HG03139 (cell line): ENCODE data around the gene CHRNA4.
"Not testable (repeated sequence)": the region's sequence is repeated elsewhere in the genome, so short reads cannot be mapped to it uniquely, and the experiment has no call there.

Experiments
- ATAC-seq: cut with Tn5 transposase; IDR thresholded peaks from one replicate; pipeline ENCODE4 v1.9.1; 2021; ENCODE audit not compliant: unreplicated experiment

Gene CHRNA4

GRCh38 chr20:63398744-63399514, 37.8 kb upstream of the CHRNA4 start:
- ATAC-seq: no peak

- no peak for ATAC-seq
Observed at GRCh38 chr20:63397946-63398450, 36.8 kb upstream of the CHRNA4 start.

DNA sequence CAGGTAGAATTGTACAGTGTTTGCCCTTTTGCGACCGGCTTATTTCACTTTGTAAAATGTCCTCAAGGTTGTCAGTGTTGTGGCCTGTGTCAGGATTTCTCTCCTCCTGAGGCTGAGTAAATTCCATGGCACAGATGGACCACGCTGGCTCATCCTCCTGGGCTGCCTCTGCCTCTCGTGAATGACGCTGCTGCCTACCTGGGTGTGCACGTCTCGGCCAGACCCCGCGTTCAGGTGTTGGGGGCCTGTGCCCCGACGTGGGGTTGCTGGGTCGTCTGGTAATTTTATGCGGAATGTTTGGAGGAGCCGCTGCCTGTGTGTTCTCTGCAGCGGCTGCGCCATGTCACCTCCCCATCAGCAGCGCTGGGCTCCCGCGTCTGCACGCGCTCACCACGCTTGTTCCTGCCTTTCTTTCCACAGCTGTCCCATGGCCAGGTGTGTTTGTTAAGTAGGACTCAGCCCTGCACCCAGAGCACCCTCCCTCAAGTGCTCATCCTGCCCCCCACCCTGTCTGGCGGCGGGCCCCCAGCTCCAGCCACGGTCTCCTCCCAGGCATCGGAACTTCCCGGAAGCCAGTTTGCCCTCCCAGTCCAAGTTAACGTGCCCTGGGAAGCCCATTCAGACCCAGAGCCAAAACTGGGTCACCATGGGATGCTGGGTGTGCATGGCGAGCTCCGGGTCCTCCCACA, 36.1 kb upstream of the CHRNA4 start:
- ATAC-seq: no peak

GRCh38 chr20:63396300-63396699, 35.2 kb upstream of the CHRNA4 start:
- no peak for ATAC-seq

DNA sequence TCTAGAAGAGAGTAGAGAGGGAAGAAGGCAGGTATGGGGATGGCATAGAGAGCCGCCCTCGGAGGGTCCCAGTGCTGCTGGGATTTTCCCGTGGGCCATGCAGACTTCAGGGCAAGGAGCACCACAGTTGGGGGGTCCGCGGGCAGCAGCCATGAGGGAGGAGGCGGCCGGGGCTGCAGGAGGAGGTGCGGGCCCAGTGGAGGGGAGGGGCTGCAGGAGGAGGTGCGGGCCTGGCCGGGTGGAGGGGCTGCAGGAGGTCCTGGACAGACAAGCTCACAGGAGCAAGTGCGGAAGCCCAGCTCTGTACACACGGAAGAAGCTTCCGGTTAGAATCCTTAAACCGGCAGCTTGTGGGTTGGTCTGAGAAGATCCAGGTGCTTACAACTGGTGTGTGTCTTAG, 34.6 kb upstream of the CHRNA4 start:
- no peak for ATAC-seq

DNA sequence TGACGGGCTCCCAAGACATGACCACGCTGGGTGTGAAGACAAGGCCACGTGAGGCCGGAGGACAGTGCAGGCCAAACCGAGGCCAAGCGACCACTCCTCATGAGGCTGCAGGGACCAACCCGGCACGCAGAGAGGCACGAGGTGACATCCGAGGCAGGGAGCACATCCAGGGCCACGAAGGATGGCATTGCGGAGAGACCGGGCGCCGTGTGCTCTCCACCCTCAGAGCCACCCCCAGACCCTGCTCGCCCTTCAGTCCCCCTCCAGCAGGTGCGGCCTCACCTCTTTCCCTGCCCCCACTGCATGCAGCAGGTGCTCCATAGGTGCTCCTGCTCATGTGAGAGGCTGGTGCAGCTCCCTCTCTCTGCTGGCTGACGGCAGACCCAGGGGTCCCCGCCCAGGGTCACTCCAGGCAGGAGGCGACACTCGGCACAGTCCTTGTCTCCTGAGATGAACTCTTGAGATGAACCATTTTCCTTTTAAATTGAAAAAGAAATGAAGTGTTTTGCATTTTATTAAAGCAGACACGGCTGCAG, 33.8 kb upstream of the CHRNA4 start:
- ATAC-seq: no peak

- ATAC-seq: no peak
Observed at GRCh38 chr20:63394069-63394919, 33.1 kb upstream of the CHRNA4 start.

GRCh38 chr20:63393566-63393965, 32.4 kb upstream of the CHRNA4 start:
- ATAC-seq: no peak

DNA sequence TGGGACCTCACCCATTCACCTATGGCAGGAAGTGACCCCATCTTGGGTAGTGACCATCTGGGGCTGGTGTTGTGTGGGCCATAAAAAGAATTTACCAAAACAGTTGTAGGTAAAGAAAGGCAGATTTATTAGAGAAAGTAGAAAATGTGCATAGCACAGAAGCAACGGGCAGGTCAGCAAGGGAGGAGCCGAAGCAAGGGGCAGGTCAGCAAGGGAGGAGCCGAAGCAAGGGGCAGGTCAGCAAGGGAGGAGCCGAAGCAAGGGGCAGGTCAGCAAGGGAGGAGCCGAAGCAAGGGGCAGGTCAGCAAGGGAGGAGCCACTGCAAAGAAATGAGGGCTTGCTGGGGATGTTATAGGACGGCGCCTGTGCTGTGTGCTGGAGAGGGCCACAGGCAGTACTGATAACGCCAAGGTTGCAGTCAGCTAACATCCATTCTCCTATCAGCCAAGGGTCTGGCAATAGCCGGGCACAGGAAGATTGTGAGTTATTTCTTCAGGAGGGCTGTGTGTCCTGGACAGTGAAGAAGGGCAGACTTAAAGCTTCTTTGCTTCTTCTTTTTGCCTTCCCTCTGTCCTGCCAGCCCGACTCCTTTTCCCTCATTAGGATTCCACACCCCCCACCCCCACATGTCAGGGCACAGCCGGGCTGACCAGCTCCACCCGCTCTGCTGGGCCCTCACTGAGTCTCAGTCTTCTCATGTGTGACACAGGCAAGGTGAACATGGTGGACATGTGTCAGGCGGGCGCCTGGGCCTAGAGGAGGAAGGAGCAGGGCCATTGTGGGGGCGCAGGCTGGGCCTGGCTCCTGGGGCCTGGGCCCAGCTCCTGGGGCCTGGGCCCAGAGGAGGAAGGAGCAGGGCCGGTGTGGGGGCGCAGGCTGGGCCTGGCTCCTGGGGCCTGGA, 31.6 kb upstream of the CHRNA4 start:
- ATAC-seq: no peak

GRCh38 chr20:63387917-63388316, 26.8 kb upstream of the CHRNA4 start:
- no peak for ATAC-seq

DNA sequence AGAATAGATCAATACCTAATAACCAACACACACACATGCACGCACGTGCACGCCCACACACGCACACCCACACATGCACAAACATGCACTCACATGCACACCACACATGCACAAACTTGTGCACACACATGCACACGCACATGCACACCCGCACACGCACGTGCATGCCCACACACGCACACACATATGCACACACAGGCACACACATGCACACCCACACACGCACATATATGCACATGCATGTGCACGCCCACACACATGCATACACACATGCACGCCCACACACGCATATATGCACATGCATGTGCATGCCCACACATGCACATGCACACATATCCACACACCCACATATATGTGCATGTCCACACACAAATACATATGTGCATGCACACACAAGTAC, 26.2 kb upstream of the CHRNA4 start:
- ATAC-seq: no peak

- ATAC-seq: no peak
Observed at GRCh38 chr20:63386491-63386890, 25.3 kb upstream of the CHRNA4 start.

DNA sequence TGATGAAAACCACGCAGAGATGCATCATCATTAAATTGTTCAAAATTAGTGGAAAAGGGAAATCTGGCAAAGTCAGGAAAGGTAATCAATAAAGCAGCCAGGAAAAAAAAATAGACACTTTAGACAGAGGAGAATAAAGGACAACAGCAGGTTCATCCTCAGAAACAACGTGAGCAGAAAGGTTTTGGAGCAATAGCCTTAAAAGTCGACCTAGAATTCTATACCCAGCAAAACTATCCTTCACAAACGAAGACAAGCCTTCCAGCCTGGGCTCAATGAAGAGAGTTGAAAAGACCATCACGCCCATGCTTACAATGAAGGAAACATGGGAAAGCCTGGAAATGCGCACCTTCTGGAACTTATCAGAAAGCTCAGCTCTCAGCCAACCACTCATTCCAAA, 24.7 kb upstream of the CHRNA4 start:
- no peak for ATAC-seq

GRCh38 chr20:63384336-63384735, 23.2 kb upstream of the CHRNA4 start:
- no peak for ATAC-seq

DNA sequence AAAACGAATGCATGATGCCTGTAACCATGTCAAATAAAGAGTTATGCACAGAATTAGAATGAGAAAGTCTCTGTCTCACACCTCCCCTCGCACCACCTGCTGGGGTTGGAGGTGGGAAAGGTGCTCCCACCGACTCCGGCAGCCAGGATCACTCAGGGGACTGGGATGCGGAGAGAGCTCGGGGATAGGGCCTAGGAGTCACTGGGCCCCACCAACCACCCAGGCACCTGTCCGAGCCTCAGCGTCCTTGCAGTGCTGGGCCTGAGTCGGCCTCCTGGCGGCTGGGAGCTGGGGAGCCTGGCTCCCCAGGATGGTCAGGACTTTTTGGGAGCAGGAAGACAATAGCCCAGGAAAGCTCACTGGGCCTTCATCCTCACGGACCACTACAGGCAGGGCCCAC, 22.4 kb upstream of the CHRNA4 start:
- ATAC-seq: no peak

DNA sequence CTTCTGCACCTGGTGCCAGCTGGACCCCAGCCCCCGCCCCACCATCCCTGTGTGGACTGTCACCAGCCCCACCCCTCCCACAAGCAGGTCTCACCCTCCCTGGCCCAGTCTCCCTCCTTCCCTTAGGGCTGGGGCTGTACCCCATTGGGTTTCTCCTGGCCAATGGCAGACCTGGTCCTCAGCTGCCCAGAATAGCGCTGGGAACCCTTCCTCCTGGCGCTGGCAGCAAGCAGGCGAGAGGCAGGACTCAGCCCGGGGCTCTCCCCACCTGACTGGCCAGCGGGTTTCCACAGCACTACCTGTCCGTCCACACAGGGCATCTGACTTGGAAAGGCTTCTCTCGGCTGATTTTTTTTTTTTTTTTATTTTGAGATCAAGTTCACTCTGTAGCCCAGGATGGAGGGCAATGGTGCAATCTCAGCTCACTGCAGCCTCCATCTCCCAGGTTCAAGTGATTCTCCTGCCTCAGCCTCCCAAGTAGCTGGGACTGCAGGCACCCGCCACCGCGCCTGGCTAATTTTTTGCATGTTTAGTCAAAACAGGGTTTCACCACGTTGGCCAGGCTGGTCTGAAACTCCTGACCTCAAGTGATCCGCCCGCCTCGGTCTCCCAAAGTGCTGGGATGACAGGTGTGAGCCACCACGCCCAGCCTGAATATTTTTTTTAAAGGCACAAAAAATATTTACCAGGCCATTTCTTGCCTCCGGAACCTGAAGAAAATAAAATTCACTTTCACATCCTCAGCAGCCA, 21.6 kb upstream of the CHRNA4 start:
- ATAC-seq: no peak

DNA sequence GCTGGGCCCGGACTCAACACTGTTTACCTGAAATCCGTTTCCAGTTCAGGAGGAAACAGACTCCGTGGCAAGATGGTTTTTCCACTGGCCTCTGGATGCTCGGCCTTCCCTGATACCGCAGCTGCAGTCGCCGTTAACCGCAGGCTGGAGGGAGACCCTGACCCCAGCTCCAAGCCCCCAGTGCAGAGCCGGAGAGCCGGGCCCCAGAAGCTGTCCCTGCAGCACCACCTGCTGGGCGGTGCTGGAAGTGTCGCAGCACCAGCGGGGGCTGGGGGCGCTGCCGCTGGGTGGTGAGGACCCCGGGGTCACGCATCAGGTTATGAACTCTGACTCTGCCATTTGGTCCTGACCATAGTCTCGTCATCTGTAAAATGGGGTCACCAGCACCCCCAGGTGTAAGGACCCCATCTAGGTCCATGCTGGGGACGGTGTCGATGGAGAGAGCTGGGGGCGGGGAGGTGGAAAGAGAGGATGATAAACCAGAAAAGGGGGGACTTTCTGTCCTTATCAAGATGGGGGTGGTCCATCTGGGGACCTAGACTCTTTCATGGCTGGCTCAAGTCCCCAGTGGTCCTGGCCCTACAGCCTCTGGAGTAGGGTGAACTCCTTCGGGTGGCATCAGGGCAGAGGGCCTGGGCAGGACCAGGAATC, 20.8 kb upstream of the CHRNA4 start:
- no peak for ATAC-seq

DNA sequence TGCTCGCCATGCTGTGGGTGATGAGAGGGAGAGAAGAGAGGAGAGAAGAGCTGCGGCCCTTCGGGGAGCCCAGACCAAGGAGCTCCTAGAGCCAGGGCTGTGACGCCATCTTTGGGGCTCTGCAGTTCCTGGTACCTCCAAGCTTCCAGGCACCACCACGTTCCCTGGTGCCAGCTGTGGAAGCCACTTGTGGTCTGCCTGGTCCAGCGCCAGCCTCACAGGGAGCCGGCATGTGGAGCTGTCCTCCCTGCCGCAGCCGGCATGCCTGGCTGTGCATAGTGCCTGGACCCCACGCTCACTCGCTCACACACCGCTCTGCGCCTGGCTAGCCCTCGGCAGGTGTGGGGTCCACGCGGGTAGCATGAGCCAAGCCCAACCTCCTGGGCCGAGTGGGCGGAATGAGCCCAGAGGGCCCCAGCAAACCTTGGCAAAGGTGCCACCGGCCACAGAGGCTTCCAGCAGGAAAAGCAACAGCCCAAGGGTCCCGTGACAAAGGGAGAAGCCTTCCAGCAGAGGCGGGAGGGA, 19.3 kb upstream of the CHRNA4 start:
- no peak for ATAC-seq

DNA sequence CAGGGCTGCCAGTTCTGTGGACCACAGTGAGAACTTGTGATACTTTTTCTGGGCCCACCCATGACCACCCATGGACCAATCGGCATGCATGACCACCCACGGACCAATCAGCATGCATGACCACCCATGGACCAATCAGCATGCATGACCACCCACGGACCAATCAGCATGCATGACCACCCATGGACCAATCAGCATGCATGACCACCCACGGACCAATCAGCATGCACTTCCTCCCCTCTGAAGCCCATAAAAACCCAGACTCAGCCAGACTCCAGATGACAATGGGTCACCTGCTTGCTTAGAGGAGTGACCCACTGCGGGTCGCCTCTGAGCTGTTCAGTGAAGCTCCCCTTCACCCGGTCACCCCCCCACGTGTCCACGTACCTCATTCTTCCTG, 18.7 kb upstream of the CHRNA4 start:
- ATAC-seq: not testable (repeated sequence)
